ENCODE results near the gene NSFL1C. TPM values are rescaled to one million over a fixed set of nuclear protein-coding genes. Genes with fewer than 3 reads are reported as not detected.
A peak's percentile ranks its signal among the peaks of the same experiment; 100 is the strongest.

NSFL1C gene
- total RNA-seq, 1 donor: 22.0 TPM

GRCh38 chr20:1420066-1420465, 46.6 kb downstream of the NSFL1C start:
- no peak for DNase-seq (ENCODE audit: low read depth)
- no peak overlapping the region for H3K4me3 ChIP-seq (ENCODE audit: low read depth, low read length)
- TF ChIP-seq CTCF (IDR thresholded peaks at IDR 0.05; ENCODE audit: insufficient read depth, low read depth, low read length): no peak

GRCh38 chr20:1418350-1418749, 48.3 kb downstream of the NSFL1C start:
- no peak for TF ChIP-seq CTCF (IDR thresholded peaks at IDR 0.05; ENCODE audit: insufficient read depth, low read depth, low read length)
- no peak overlapping the region for H3K4me3 ChIP-seq (ENCODE audit: low read depth, low read length)
- peak; percentile 51 for DNase-seq (ENCODE audit: low read depth)

GRCh38 chr20:1417790-1418189, 48.9 kb downstream of the NSFL1C start:
- DNase-seq (ENCODE audit: low read depth): no peak
- no peak for TF ChIP-seq CTCF (IDR thresholded peaks at IDR 0.05; ENCODE audit: insufficient read depth, low read depth, low read length)
- no peak overlapping the region for H3K4me3 ChIP-seq (ENCODE audit: low read depth, low read length)

GRCh38 chr20:1417273-1417672, 49.4 kb downstream of the NSFL1C start:
- peak; percentile 59 for DNase-seq (ENCODE audit: low read depth)
- TF ChIP-seq CTCF (IDR thresholded peaks at IDR 0.05; ENCODE audit: insufficient read depth, low read depth, low read length): no peak
- no peak overlapping the region for H3K4me3 ChIP-seq (ENCODE audit: low read depth, low read length)

- H3K4me3 ChIP-seq (ENCODE audit: low read depth, low read length): no peak overlapping the region
- TF ChIP-seq CTCF (IDR thresholded peaks at IDR 0.05; ENCODE audit: insufficient read depth, low read depth, low read length): no peak
- peak; percentile 95 for DNase-seq (ENCODE audit: low read depth)
Observed at GRCh38 chr20:1415667-1416468, 50.8 kb downstream of the NSFL1C start.

- no peak for TF ChIP-seq CTCF (IDR thresholded peaks at IDR 0.05; ENCODE audit: insufficient read depth, low read depth, low read length)
- peak; percentile 69 for DNase-seq (ENCODE audit: low read depth)
Observed at GRCh38 chr20:1414982-1415381, 51.7 kb downstream of the NSFL1C start.

GRCh38 chr20:1405801-1406200, 60.8 kb downstream of the NSFL1C start:
- TF ChIP-seq CTCF (IDR thresholded peaks at IDR 0.05; ENCODE audit: insufficient read depth, low read depth, low read length): no peak
- no peak overlapping the region for H3K4me3 ChIP-seq (ENCODE audit: low read depth, low read length)
- no peak for DNase-seq (ENCODE audit: low read depth)

More at GRCh38 chr20:1414982-1415381, 51.7 kb downstream of the NSFL1C start:
- H3K4me3 ChIP-seq (ENCODE audit: low read depth, low read length): no peak overlapping the region

Data from fibroblast of villous mesenchyme (primary cell).